Mesothelial cell of epicardium (in vitro differentiated cells): ENCODE data around the gene ACTR3C. TPM values are rescaled to one million over a fixed set of nuclear protein-coding genes. Genes with fewer than 3 reads are reported as not detected.
"Not testable (repeated sequence)": the region's sequence is repeated elsewhere in the genome, so short reads cannot be mapped to it uniquely, and the experiment has no call there.

ENCODE experiments used
- DNase-seq, 2 experiments: peaks; one replicate each; pipeline ENCODE4 v3.0.0; 2021; ENCODE audit warnings: low spot score in 2 of 2; ENCODE audit not compliant: unreplicated experiment in 2 of 2
- H3K27ac Mint-ChIP-seq: 2 replicates; pipeline ENCODE4 v1.8.0; 2021; ENCODE audit warnings: mixed read lengths
- H3K27me3 Mint-ChIP-seq: 2 replicates; pipeline ENCODE4 v1.8.0; 2021; ENCODE audit warnings: low read depth, mixed read lengths
- H3K36me3 Mint-ChIP-seq: 2 replicates; pipeline ENCODE4 v1.8.0; 2021; ENCODE audit warnings: mixed read lengths
- H3K4me1 Mint-ChIP-seq: 2 replicates; pipeline ENCODE4 v1.8.0; 2021; ENCODE audit warnings: mixed read lengths
- H3K4me3 Mint-ChIP-seq: 2 replicates; pipeline ENCODE4 v1.8.0; 2021; ENCODE audit warnings: mild to moderate bottlenecking, moderate library complexity, mixed read lengths
- H3K9me3 Mint-ChIP-seq: 2 replicates; pipeline ENCODE4 v1.8.0; 2021; ENCODE audit warnings: mixed read lengths
- CTCF ChIP-seq: fragments of 200-600 bp; sonication (generic); IDR thresholded peaks from one replicate; pipeline ENCODE4 v1.5.0; 2021; ENCODE audit warnings: antibody characterized with exemption; ENCODE audit not compliant: unreplicated experiment
- total RNA-seq: library from RNA; stranded (reverse); gene quantifications from 3 replicates; pipeline ENCODE4 v1.2.1, GENCODE V29; 2021

The ACTR3C gene
- total RNA-seq, 1 donor from 2014 or later = 0.40 TPM

GRCh38 chr7:150313367-150313809 is 10.0 kb downstream of the ACTR3C start:
- Mint-ChIP-seq H3K9me3 (no peaks in the 10 kb centered on the region), H3K4me1 (peaks cover 4% of the 10 kb centered on the region), H3K4me3 (no peak overlapping the region), H3K27ac (no peak overlapping the region), H3K36me3 (no peaks in the 10 kb centered on the region), H3K27me3 (no peaks in the 10 kb centered on the region)
- DNase-seq = no peak
- no peak for TF ChIP-seq CTCF

GRCh38 chr7:150312649-150313366 is 10.5 kb downstream of the ACTR3C start:
- H3K9me3 Mint-ChIP-seq, DNase-seq, H3K4me3 Mint-ChIP-seq, H3K36me3 Mint-ChIP-seq, H3K27ac Mint-ChIP-seq, H3K27me3 Mint-ChIP-seq, H3K4me1 Mint-ChIP-seq: not testable (repeated sequence)

DNA sequence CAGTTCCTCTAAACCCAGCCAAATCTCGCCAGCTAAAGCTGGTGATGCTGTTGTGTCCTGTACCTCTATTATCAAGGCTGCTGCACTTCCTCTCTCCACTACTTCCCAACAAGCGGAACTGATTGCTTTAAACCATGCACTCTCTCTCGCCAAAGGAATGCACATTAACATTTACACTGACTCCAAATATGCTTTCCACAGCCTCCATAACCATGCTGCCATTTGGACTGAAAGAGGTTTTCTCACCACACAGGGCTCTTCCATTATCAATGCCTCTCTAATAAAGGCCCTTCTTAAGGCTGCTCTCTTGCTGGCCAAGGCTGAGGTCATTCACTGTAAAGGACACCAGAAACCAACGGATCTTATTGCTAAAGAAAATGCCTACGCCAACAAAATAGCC is 11.6 kb downstream of the ACTR3C start:
- H3K4me1 Mint-ChIP-seq = peaks cover 4% of the 10 kb centered on the region
- H3K27ac Mint-ChIP-seq = no peak overlapping the region
- H3K27me3 Mint-ChIP-seq = no peaks in the 10 kb centered on the region
- no peaks in the 10 kb centered on the region for H3K36me3 Mint-ChIP-seq
- H3K4me3 Mint-ChIP-seq = no peak overlapping the region
- no peaks in the 10 kb centered on the region for H3K9me3 Mint-ChIP-seq
- DNase-seq = no peak
- TF ChIP-seq CTCF = no peak

GRCh38 chr7:150311146-150311545 is 12.2 kb downstream of the ACTR3C start:
- H3K27ac Mint-ChIP-seq = no peak overlapping the region
- no peaks in the 10 kb centered on the region for H3K9me3 Mint-ChIP-seq
- H3K4me1 Mint-ChIP-seq = peaks cover 4% of the 10 kb centered on the region
- no peaks in the 10 kb centered on the region for H3K27me3 Mint-ChIP-seq
- TF ChIP-seq CTCF = no peak
- DNase-seq = no peak
- H3K4me3 Mint-ChIP-seq = no peak overlapping the region
- H3K36me3 Mint-ChIP-seq = no peaks in the 10 kb centered on the region

GRCh38 chr7:150308575-150308974 is 14.8 kb downstream of the ACTR3C start:
- H3K27me3 Mint-ChIP-seq = no peaks in the 10 kb centered on the region
- TF ChIP-seq CTCF = no peak
- DNase-seq = no peak
- no peaks in the 10 kb centered on the region for H3K36me3 Mint-ChIP-seq
- no peak overlapping the region for H3K4me3 Mint-ChIP-seq
- no peak overlapping the region for H3K27ac Mint-ChIP-seq
- peaks cover 4% of the 10 kb centered on the region for H3K4me1 Mint-ChIP-seq
- H3K9me3 Mint-ChIP-seq = no peaks in the 10 kb centered on the region

GRCh38 chr7:150307904-150308303 is 15.4 kb downstream of the ACTR3C start:
- no peak overlapping the region for H3K4me3 Mint-ChIP-seq
- DNase-seq = no peak
- no peaks in the 10 kb centered on the region for H3K27me3 Mint-ChIP-seq
- TF ChIP-seq CTCF = no peak
- no peaks in the 10 kb centered on the region for H3K9me3 Mint-ChIP-seq
- peaks cover 1% of the 10 kb centered on the region for H3K4me1 Mint-ChIP-seq
- H3K36me3 Mint-ChIP-seq = no peaks in the 10 kb centered on the region
- no peak overlapping the region for H3K27ac Mint-ChIP-seq
